Aorta (tissue), 5 donors: ENCODE measurements around the gene RAPGEF5. TPM values are rescaled to one million over a fixed set of nuclear protein-coding genes. Genes with fewer than 3 reads are reported as not detected.

Experiments
- ATAC-seq: fragments of 200-7000 bp; cut with Tn5 transposase; one replicate; pipeline ENCODE4 v1.9.1; 2022; ENCODE audit warnings: moderate library complexity; ENCODE audit not compliant: low FRiP score
- DNase-seq, 2 donors: peaks; one replicate each; pipeline ENCODE4 v3.0.0-alpha.2; 2020
- H3K27ac ChIP-seq, 2 donors: one replicate each; pipeline ENCODE4 v1.5.1; 2013; ENCODE audit warnings: low read length in 2 of 2, mild to moderate bottlenecking in 2 of 2, moderate library complexity in 2 of 2, control low read depth in 1 of 2, inconsistent platforms in 1 of 2, low read depth in 1 of 2
- H3K27me3 ChIP-seq, 2 donors: one replicate each; pipeline ENCODE4 v1.6.1; 2013; ENCODE audit warnings: control low read depth in 1 of 2, low read length in 1 of 2, mild to moderate bottlenecking in 1 of 2, moderate library complexity in 1 of 2; ENCODE audit not compliant: insufficient read depth in 2 of 2, control insufficient read depth in 1 of 2
- H3K36me3 ChIP-seq, 2 donors: one replicate each; pipeline ENCODE4 v1.6.1; 2013; ENCODE audit warnings: control low read depth in 1 of 2, low read length in 1 of 2, mild to moderate bottlenecking in 1 of 2; ENCODE audit not compliant: insufficient read depth in 2 of 2, control insufficient read depth in 1 of 2
- H3K4me1 ChIP-seq, 2 donors: one replicate each; pipeline ENCODE4 v1.6.1; 2013; ENCODE audit warnings: low read length in 2 of 2, control low read depth in 1 of 2, mild to moderate bottlenecking in 1 of 2, moderate library complexity in 1 of 2; ENCODE audit not compliant: insufficient read depth in 2 of 2, control insufficient read depth in 1 of 2
- H3K4me3 ChIP-seq, 2 donors: one replicate each; pipeline ENCODE4 v1.5.1; 2013; ENCODE audit warnings: low read length in 2 of 2, control low read depth in 1 of 2, mild to moderate bottlenecking in 1 of 2
- H3K9me3 ChIP-seq: one replicate; pipeline ENCODE4 v1.6.1; 2013; ENCODE audit warnings: mild to moderate bottlenecking, low read length; ENCODE audit not compliant: control insufficient read depth
- WGBS, 2 donors: extraction: QIAGEN DNeasy Blood & Tissue Kit; methylation state at CpG; one replicate each; pipeline ENCODE4 v1.1.7; 2013; 5-methylcytosine and 5-hydroxymethylcytosine counted together
- intact Hi-C, 2 donors: fragments of 100-400 bp; cut with DNase I; formaldehyde crosslinking; loops; one replicate each; pipeline versions ENCODE4 v1.14.2 to v1.15.0; 2022
- polyA plus RNA-seq, 2 donors: library from polyadenylated mRNA; stranded (reverse); fragments of 200-250 nt; gene quantifications; one replicate each; pipeline ENCODE4 v1.2.3, GENCODE V29; 2013
- total RNA-seq, 2 donors: library from RNA; stranded (reverse); fragmentation: NEBNext Ultra II Directional; extraction: Animal tissue kit (Norgen Biotek cat#: 25700); gene quantifications; one replicate each; pipeline ENCODE4 v1.2.1, GENCODE V29; 2021
- donor health status: healthy with polysubstance abuse.
- donor health status: Bipolar disorder and iron deficiency.
- donor health status: DM: no; HTN: no; CAD: no.
- donor health status: DM: no; HTN: no; CAD: no.
- donor health status: DM: yes; HTN: yes; CAD: no.

Gene RAPGEF5
- total and polyA plus RNA-seq, 4 donors: 8.4 to 77.1 (median 45.0) TPM

- Histone ChIP-seq H3K9me3 (peaks cover 2% of the 10 kb centered on the region), H3K36me3 (no peaks in the 10 kb centered on the region), H3K4me3 (no peak overlapping the region), H3K4me1 (peaks cover 0 to 7% of the 10 kb centered on the region in 2 donors), H3K27me3 (no peaks in the 10 kb centered on the region), H3K27ac (no peak overlapping the region)
- DNase-seq (no peak), ATAC-seq (no peak)
- intact Hi-C loops: loop anchor here in 1 of 2 donors (10.0 kb wide), 1 partner anchor 56 kb away; no protein-coding TSS in a partner anchor
Observed at GRCh38 chr7:22200777-22201176, 156.2 kb downstream of the RAPGEF5 start.

- no peak overlapping the region for H3K4me3 ChIP-seq
- 92% methylated on average over 4 of the region's 4 CpGs for WGBS, 2 donors
- H3K36me3 ChIP-seq: no peaks in the 10 kb centered on the region
- H3K27me3 ChIP-seq: no peaks in the 10 kb centered on the region
- no peak for DNase-seq
- peaks cover 0 to 7% of the 10 kb centered on the region in 2 donors for H3K4me1 ChIP-seq
- intact Hi-C loops: loop anchor here in 1 of 2 donors (10.0 kb wide), 1 partner anchor 55 kb away; no protein-coding TSS in a partner anchor
- no peak for ATAC-seq
- peaks cover 2% of the 10 kb centered on the region for H3K9me3 ChIP-seq
- no peak overlapping the region for H3K27ac ChIP-seq
Observed at GRCh38 chr7:22200238-22200637, 156.7 kb downstream of the RAPGEF5 start.

- no peak for DNase-seq
- intact Hi-C loops: no loop called here
- no peak overlapping the region for H3K4me3 ChIP-seq
- H3K9me3 ChIP-seq: peaks cover 2% of the 10 kb centered on the region
- WGBS, 2 donors: 97 to 99% methylated on average over 3 of the region's 3 CpGs
- no peaks in the 10 kb centered on the region for H3K27me3 ChIP-seq
- ATAC-seq: no peak
- no peak overlapping the region for H3K27ac ChIP-seq
- peaks cover 0 to 4% of the 10 kb centered on the region in 2 donors for H3K4me1 ChIP-seq
- no peaks in the 10 kb centered on the region for H3K36me3 ChIP-seq
Observed at GRCh38 chr7:22197376-22197775, 159.6 kb downstream of the RAPGEF5 start.

- Histone ChIP-seq H3K36me3 (no peaks in the 10 kb centered on the region), H3K27ac (no peak overlapping the region), H3K9me3 (peaks cover 2% of the 10 kb centered on the region), H3K4me1 (no peaks in the 10 kb centered on the region), H3K27me3 (no peaks in the 10 kb centered on the region), H3K4me3 (no peak overlapping the region)
- WGBS, 2 donors: 91 to 95% methylated on average over 6 of the region's 6 CpGs
- DNase-seq: no peak
- intact Hi-C loops: no loop called here
- no peak for ATAC-seq
Observed at GRCh38 chr7:22196429-22196828, 160.5 kb downstream of the RAPGEF5 start.

- no peak for DNase-seq
- Histone ChIP-seq H3K27me3 (no peaks in the 10 kb centered on the region), H3K4me1 (no peaks in the 10 kb centered on the region), H3K27ac (no peak overlapping the region), H3K4me3 (no peak overlapping the region), H3K36me3 (no peaks in the 10 kb centered on the region), H3K9me3 (no peaks in the 10 kb centered on the region)
- intact Hi-C loops: no loop called here
- WGBS, 2 donors: 94% methylated on average over 9 of the region's 9 CpGs
- ATAC-seq: no peak
Observed at GRCh38 chr7:22195397-22196172, 161.4 kb downstream of the RAPGEF5 start.

- Histone ChIP-seq H3K4me3 (no peak overlapping the region), H3K27me3 (no peaks in the 10 kb centered on the region), H3K27ac (no peak overlapping the region), H3K9me3 (no peaks in the 10 kb centered on the region), H3K4me1 (no peaks in the 10 kb centered on the region), H3K36me3 (no peaks in the 10 kb centered on the region)
- WGBS, 2 donors: 88 to 89% methylated on average over 10 of the region's 10 CpGs
- DNase-seq (no peak), ATAC-seq (no peak)
- intact Hi-C loops: loop anchor here in 1 of 2 donors (5.0 kb wide), 1 partner anchor 53 kb away; no protein-coding TSS in a partner anchor
Observed at GRCh38 chr7:22194658-22195273, 162.2 kb downstream of the RAPGEF5 start.

- H3K4me1 ChIP-seq: no peaks in the 10 kb centered on the region
- H3K9me3 ChIP-seq: no peaks in the 10 kb centered on the region
- intact Hi-C loops: loop anchor here in 1 of 2 donors (5.0 kb wide), 1 partner anchor 54 kb away; no protein-coding TSS in a partner anchor
- H3K4me3 ChIP-seq: peak overlapping the region; percentile 43 to 45
- DNase-seq: peak; percentile 57 to 82
- ATAC-seq: peak; percentile 80
- no peak overlapping the region for H3K27ac ChIP-seq
- no peaks in the 10 kb centered on the region for H3K27me3 ChIP-seq
- WGBS, 2 donors: 4 to 11% methylated on average over 21 of the region's 21 CpGs
- H3K36me3 ChIP-seq: no peaks in the 10 kb centered on the region
Observed at GRCh38 chr7:22193450-22193983, 163.4 kb downstream of the RAPGEF5 start.

GRCh38 chr7:22192801-22193200 lies 164.2 kb downstream of the RAPGEF5 start:
- no peaks in the 10 kb centered on the region for H3K4me1 ChIP-seq
- WGBS, 2 donors: 12 to 43% methylated on average over 3 of the region's 3 CpGs
- intact Hi-C loops: loop anchor here in 1 of 2 donors (5.0 kb wide), 1 partner anchor 54 kb away; no protein-coding TSS in a partner anchor
- H3K27ac ChIP-seq: no peak overlapping the region
- H3K9me3 ChIP-seq: no peaks in the 10 kb centered on the region
- H3K36me3 ChIP-seq: no peaks in the 10 kb centered on the region
- no peak for DNase-seq
- no peak for ATAC-seq
- H3K27me3 ChIP-seq: no peaks in the 10 kb centered on the region
- no peak overlapping the region for H3K4me3 ChIP-seq
